HepG2 (cell line): ENCODE data around the gene NARF. TPM values are rescaled to one million over a fixed set of nuclear protein-coding genes. Genes with fewer than 3 reads are reported as not detected.
A peak's percentile ranks its signal among the peaks of the same experiment; 100 is the strongest.

Experiments
- CC2D1A ChIP-seq: sonication (generic); formaldehyde crosslinking; IDR thresholded peaks from 2 replicates; pipeline ENCODE4 v1.8.1; 2023; ENCODE audit warnings: mild to moderate bottlenecking, missing genetic modification reagents
- CEBPZ ChIP-seq: IDR thresholded peaks from 2 replicates; pipeline ENCODE4 v1.6.1; 2012; ENCODE audit warnings: low read length, improper control_type of control experiment
- GABPB1 ChIP-seq: IDR thresholded peaks from 2 replicates; pipeline ENCODE4 v1.6.1; 2016; ENCODE audit warnings: mild to moderate bottlenecking, missing genetic modification reagents, moderate library complexity, missing compliant biosample characterization
- KMT2B ChIP-seq: IDR thresholded peaks from 2 replicates; pipeline ENCODE4 v1.6.1; 2016; ENCODE audit warnings: missing genetic modification reagents, missing compliant biosample characterization
- MAZ ChIP-seq, 2 experiments: sonication (generic) in 1 of 2; formaldehyde crosslinking in 1 of 2; IDR thresholded peaks; 2 replicates each; pipeline versions ENCODE4 v1.5.0 to v1.6.1; 2012 to 2020; ENCODE audit warnings: low read depth in 2 of 2, mild to moderate bottlenecking in 2 of 2, borderline replicate concordance in 1 of 2, improper control_type of control experiment in 1 of 2, low read length in 1 of 2, missing genetic modification reagents in 1 of 2, moderate library complexity in 1 of 2
- RFX1 ChIP-seq: fragments of 450-650 bp; IDR thresholded peaks from 2 replicates; pipeline ENCODE4 v1.6.1; 2017
- RXRA ChIP-seq: sonication (generic); formaldehyde crosslinking; IDR thresholded peaks from 2 replicates; pipeline ENCODE4 v1.5.1; 2020; ENCODE audit warnings: missing genetic modification reagents
- TSC22D2 ChIP-seq: sonication (generic); formaldehyde crosslinking; IDR thresholded peaks from 2 replicates; pipeline ENCODE4 v1.5.1; 2020; ENCODE audit warnings: missing genetic modification reagents, mild to moderate bottlenecking, borderline replicate concordance
- ZNF234 ChIP-seq: sonication (generic); formaldehyde crosslinking; conservative IDR thresholded peaks from 2 replicates; pipeline ENCODE4 v1.5.1; 2020; ENCODE audit warnings: mild to moderate bottlenecking, missing genetic modification reagents
- ZNF383 ChIP-seq: sonication (generic); formaldehyde crosslinking; IDR thresholded peaks from 2 replicates; pipeline ENCODE4 v1.4.0; 2020; ENCODE audit warnings: missing genetic modification reagents, mild to moderate bottlenecking, borderline replicate concordance
- ZNF687 ChIP-seq: sonication (generic); formaldehyde crosslinking; IDR thresholded peaks from 2 replicates; pipeline ENCODE4 v1.5.1; 2020; ENCODE audit warnings: mild to moderate bottlenecking, missing genetic modification reagents, moderate library complexity
- ZNF879 ChIP-seq: sonication (generic); formaldehyde crosslinking; IDR thresholded peaks from 2 replicates; pipeline ENCODE4 v1.8.1; 2023; ENCODE audit warnings: missing genetic modification reagents
- ZSCAN20 ChIP-seq: sonication (generic); formaldehyde crosslinking; IDR thresholded peaks from 2 replicates; pipeline ENCODE4 v1.4.0; 2020; ENCODE audit warnings: missing genetic modification reagents, mild to moderate bottlenecking, borderline replicate concordance
- polyA plus RNA-seq, 8 experiments: library from polyadenylated mRNA; depleted of rRNA in 3 of 8; stranded (reverse) in 7 of 8; unstranded in 1 of 8; fragments of >200 nt; fragmentation: Illumina TruSeq in 4 of 8; extraction: Trizol in 4 of 8; gene quantifications; 2 replicates each; pipeline versions ENCODE4 v1.2.1 to v1.2.3, GENCODE V29; 2011 to 2016; ENCODE audit warnings: low read depth in 4 of 8, missing spikeins in 1 of 8, mixed read lengths in 1 of 8; ENCODE audit not compliant: insufficient read depth in 1 of 8
- total RNA-seq, 5 experiments: library from RNA; depleted of rRNA; stranded (reverse); fragments of >200 nt; fragmentation: Illumina TruSeq; extraction: Trizol; gene quantifications; 2 replicates each; pipeline ENCODE4 v1.2.3, GENCODE V29; 2016; ENCODE audit warnings: low read depth in 1 of 5
- TF ChIP-seq, protein P1 (sequence below): sonication (generic); formaldehyde crosslinking; IDR thresholded peaks from 2 replicates; pipeline ENCODE4 v1.4.0; 2020; ENCODE audit warnings: mild to moderate bottlenecking, missing genetic modification reagents
- TF ChIP-seq, protein P2 (sequence below): sonication (generic); formaldehyde crosslinking; IDR thresholded peaks from 2 replicates; pipeline ENCODE4 v1.5.0; 2020; ENCODE audit warnings: mild to moderate bottlenecking, missing genetic modification reagents

Gene NARF
- total and polyA plus RNA-seq, 2 of the 13 experiments (the other 11 are each of a cell fraction or from before 2014, with no cell fraction given): 61.1 to 144 TPM

DNA sequence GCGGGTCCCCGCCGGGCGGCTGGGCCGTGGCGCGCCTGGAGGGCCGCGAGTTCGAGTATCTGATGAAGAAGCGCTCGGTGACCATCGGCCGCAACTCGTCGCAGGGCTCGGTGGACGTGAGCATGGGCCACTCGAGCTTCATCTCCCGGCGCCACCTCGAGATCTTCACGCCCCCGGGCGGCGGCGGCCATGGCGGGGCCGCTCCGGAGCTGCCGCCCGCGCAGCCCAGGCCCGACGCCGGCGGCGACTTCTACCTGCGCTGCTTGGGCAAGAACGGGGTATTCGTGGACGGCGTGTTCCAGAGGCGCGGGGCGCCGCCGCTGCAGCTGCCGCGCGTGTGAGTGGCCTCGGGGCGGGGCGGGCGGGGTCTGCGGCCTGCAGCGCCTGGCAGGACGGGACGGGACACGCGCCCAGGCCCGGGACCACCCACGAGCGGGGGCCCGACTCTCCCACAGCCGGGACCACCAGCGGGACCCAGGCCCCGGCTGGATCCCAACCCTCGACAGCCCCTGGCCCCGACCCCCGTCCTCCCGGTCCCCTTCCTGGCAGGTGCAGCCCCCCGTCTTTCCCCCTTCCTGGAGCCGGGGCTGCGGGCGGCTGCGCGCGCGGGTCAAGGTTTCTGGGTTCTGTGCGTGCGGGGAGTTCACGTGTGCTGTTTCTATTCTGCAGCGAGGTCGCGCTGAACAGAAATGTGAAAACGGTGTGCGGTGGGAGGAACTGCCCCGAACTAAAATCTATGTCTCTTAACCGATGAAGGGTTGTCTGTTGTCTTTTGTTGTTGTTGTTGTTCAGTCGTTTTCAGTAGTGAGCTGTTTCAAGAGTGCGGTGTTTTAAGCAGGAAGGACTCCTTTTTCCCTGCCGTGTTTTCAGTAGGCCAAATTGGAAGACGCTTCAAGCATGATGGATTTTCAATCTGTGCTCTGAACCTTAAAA, 61.7 kb downstream of the NARF start (continued):
- TF ChIP-seq CEBPZ (no peak), GABPB1 (CRISPR knock-in tag) (peak; percentile 60; the same call in 1 of the 2 replicates), TSC22D2 (CRISPR knock-in tag) (peak; percentile 46; the same call in 1 of the 2 replicates), MAZ (IDR thresholded peaks at IDR 0.05; ENCODE audit: borderline replicate concordance, low read depth, low read length) (no peak), MAZ (CRISPR knock-in tag; IDR thresholded peaks at IDR 0.05; ENCODE audit: low read depth) (peak; percentile 26; the same call in 1 of the 2 replicates), ZNF383 (no peak), RXRA (CRISPR knock-in tag) (peak; percentile 18; the same call in 1 of the 2 replicates), ZNF234 (CRISPR knock-in tag) (no peak), ZNF879 (CRISPR knock-in tag) (0 out of 2 replicates have a peak, but pooled peaks have one; percentile 39), KMT2B (peak; percentile 40; the same call in 1 of the 2 replicates), ZNF687 (CRISPR knock-in tag) (peak; percentile 71), RFX1 (no peak), CC2D1A (CRISPR knock-in tag) (no peak), ZSCAN20 (CRISPR knock-in tag) (no peak; the same call in 1 of the 2 replicates)
- TF ChIP-seq, protein P1, sequence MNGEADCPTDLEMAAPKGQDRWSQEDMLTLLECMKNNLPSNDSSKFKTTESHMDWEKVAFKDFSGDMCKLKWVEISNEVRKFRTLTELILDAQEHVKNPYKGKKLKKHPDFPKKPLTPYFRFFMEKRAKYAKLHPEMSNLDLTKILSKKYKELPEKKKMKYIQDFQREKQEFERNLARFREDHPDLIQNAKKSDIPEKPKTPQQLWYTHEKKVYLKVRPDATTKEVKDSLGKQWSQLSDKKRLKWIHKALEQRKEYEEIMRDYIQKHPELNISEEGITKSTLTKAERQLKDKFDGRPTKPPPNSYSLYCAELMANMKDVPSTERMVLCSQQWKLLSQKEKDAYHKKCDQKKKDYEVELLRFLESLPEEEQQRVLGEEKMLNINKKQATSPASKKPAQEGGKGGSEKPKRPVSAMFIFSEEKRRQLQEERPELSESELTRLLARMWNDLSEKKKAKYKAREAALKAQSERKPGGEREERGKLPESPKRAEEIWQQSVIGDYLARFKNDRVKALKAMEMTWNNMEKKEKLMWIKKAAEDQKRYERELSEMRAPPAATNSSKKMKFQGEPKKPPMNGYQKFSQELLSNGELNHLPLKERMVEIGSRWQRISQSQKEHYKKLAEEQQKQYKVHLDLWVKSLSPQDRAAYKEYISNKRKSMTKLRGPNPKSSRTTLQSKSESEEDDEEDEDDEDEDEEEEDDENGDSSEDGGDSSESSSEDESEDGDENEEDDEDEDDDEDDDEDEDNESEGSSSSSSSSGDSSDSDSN (CRISPR knock-in tag): peak; percentile 30; the same call in 1 of the 2 replicates
- TF ChIP-seq, protein P2, sequence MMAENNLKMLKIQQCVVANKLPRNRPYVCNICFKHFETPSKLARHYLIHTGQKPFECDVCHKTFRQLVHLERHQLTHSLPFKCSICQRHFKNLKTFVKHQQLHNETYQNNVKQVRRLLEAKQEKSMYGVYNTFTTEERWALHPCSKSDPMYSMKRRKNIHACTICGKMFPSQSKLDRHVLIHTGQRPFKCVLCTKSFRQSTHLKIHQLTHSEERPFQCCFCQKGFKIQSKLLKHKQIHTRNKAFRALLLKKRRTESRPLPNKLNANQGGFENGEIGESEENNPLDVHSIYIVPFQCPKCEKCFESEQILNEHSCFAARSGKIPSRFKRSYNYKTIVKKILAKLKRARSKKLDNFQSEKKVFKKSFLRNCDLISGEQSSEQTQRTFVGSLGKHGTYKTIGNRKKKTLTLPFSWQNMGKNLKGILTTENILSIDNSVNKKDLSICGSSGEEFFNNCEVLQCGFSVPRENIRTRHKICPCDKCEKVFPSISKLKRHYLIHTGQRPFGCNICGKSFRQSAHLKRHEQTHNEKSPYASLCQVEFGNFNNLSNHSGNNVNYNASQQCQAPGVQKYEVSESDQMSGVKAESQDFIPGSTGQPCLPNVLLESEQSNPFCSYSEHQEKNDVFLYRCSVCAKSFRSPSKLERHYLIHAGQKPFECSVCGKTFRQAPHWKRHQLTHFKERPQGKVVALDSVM (CRISPR knock-in tag): no peak
